Measurements from ENCODE around the gene MYOM1.
A peak's percentile ranks its signal among the peaks of the same experiment; 100 is the strongest.

The MYOM1 gene

DNA sequence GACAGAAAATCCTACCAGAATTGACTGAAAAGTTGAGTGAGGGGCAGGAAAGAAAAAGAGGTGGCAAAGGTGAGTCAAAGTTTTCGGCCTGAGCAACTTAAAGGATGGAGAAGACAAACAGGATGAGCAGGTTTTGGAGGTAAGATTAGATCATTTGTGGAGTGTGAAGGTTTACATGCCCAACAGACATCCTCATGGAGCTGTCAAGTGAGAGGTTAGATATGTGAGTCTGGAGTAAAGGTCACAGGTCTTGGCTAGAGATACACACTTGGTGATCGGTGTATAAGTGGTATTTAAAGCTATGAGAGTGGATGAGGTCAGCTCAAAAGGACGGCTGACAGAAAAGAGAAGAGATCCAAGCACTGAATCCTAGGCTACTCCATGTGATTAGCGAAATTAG lies 16.7 kb upstream of the MYOM1 start:
- Histone ChIP-seq H3K79me2 (no peaks in the 10 kb centered on the region), H3K27me3 (ENCODE audit: control insufficient read depth, insufficient read depth, low read length) (no peaks in the 10 kb centered on the region), H3K4me1 (peaks cover 7% of the 10 kb centered on the region), H3K27ac (no peak overlapping the region), H3K9ac (no peak overlapping the region), H3K4me2 (ENCODE audit: low read length) (no peak overlapping the region), H2AFZ (peak overlapping the region; percentile 40), H3K36me3 (ENCODE audit: control insufficient read depth, insufficient read depth, low read length) (no peaks in the 10 kb centered on the region), H3K9me3 (ENCODE audit: control insufficient read depth, low read length) (no peaks in the 10 kb centered on the region), H3K4me3 (ENCODE audit: low read depth, low read length) (no peak overlapping the region)
- TF ChIP-seq, protein P1, sequence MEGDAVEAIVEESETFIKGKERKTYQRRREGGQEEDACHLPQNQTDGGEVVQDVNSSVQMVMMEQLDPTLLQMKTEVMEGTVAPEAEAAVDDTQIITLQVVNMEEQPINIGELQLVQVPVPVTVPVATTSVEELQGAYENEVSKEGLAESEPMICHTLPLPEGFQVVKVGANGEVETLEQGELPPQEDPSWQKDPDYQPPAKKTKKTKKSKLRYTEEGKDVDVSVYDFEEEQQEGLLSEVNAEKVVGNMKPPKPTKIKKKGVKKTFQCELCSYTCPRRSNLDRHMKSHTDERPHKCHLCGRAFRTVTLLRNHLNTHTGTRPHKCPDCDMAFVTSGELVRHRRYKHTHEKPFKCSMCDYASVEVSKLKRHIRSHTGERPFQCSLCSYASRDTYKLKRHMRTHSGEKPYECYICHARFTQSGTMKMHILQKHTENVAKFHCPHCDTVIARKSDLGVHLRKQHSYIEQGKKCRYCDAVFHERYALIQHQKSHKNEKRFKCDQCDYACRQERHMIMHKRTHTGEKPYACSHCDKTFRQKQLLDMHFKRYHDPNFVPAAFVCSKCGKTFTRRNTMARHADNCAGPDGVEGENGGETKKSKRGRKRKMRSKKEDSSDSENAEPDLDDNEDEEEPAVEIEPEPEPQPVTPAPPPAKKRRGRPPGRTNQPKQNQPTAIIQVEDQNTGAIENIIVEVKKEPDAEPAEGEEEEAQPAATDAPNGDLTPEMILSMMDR (IDR thresholded peaks at IDR 0.05), result no peak

DNA sequence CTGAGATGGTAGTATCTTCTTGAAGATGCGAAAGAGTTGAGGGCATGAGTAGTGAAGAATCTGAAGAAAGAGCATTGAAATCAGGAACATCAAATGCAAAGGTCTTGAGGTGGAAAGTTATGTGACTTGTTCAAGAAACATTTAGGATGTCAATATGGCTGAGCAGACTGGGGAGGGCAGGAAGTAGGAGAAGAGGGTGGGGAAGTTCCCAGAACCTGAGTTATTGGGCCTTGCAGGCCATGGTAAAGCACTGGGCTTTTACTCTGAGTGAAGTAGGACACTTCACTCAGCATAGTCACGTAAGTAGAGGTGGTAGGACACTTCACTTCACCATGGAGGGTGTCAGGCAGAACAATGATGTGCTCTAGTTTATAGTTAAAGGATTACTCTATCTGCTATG lies 16.1 kb upstream of the MYOM1 start:
- Histone ChIP-seq H3K4me1 (peaks cover 7% of the 10 kb centered on the region), H3K27me3 (ENCODE audit: control insufficient read depth, insufficient read depth, low read length) (no peaks in the 10 kb centered on the region), H3K4me2 (ENCODE audit: low read length) (no peak overlapping the region), H2AFZ (peak overlapping the region; percentile 40), H3K4me3 (ENCODE audit: low read depth, low read length) (no peak overlapping the region), H3K79me2 (no peaks in the 10 kb centered on the region), H3K27ac (no peak overlapping the region), H3K9ac (no peak overlapping the region), H3K9me3 (ENCODE audit: control insufficient read depth, low read length) (no peaks in the 10 kb centered on the region), H3K36me3 (ENCODE audit: control insufficient read depth, insufficient read depth, low read length) (no peaks in the 10 kb centered on the region)
- TF ChIP-seq, protein P1 (IDR thresholded peaks at IDR 0.05), result no peak

DNA sequence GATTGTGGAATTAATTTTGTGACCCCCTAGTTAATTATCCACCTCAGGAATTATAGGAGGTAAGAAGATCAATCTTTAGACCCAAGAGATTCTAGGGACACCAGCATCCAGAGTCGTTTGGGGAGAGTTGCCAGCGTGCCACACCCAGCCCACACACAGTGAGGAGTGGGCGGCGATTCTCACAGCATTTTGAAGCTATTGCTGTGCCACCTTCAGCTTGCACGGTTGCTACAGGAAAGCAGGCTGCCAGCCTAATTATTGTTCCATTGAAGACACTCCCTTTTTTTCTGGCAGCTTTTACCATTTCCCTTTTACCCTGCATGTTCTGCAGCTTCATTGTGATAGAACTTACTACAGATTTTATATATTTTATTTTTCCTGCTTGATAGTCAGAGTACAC lies 14.7 kb upstream of the MYOM1 start:
- Histone ChIP-seq H3K9me3 (ENCODE audit: control insufficient read depth, low read length) (no peaks in the 10 kb centered on the region), H3K4me1 (peaks cover 7% of the 10 kb centered on the region), H3K27me3 (ENCODE audit: control insufficient read depth, insufficient read depth, low read length) (no peaks in the 10 kb centered on the region), H3K36me3 (ENCODE audit: control insufficient read depth, insufficient read depth, low read length) (no peaks in the 10 kb centered on the region), H2AFZ (no peak overlapping the region), H3K9ac (no peak overlapping the region), H3K4me3 (ENCODE audit: low read depth, low read length) (no peak overlapping the region), H3K79me2 (no peaks in the 10 kb centered on the region), H3K4me2 (ENCODE audit: low read length) (no peak overlapping the region), H3K27ac (no peak overlapping the region)
- TF ChIP-seq, protein P1 (IDR thresholded peaks at IDR 0.05), result no peak

DNA sequence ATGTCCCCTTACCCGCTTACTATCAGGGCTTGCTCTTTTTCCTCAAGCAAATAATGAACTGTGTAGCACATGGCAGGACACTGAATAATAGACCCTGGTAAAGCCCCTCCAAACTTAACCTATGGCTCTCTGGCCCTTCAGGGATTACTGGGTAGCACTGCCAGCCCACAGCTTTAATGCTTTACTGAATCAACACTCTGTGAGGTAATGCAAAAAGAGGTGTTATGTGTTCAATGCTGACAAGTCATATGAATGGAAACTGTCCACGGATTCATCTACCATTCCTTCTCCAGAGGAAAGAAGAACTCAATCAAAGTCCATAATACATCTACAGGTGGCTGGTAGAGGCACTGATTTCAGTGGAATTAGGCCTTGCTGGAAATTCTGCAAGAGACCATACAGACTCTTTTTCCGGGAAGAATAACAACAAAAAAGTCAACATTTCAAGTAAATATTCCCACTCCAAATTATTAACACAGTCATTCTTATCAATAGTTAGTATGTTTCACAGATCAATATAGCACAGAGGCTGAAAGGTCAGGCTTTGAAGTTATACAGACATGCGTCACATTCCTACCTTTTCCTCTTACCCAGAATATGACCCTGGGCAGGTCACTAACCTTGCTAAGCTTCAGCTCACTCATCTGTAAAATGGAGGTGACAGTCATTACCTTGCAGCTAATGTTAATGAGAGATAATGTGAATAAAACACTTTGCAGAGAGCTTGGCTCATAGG lies 13.8 kb upstream of the MYOM1 start:
- TF ChIP-seq, protein P1 (IDR thresholded peaks at IDR 0.05), result no peak
- Histone ChIP-seq H3K9me3 (ENCODE audit: control insufficient read depth, low read length) (no peaks in the 10 kb centered on the region), H3K27me3 (ENCODE audit: control insufficient read depth, insufficient read depth, low read length) (no peaks in the 10 kb centered on the region), H3K36me3 (ENCODE audit: control insufficient read depth, insufficient read depth, low read length) (no peaks in the 10 kb centered on the region), H3K27ac (no peak overlapping the region), H3K4me1 (peaks cover 7% of the 10 kb centered on the region), H2AFZ (no peak overlapping the region), H3K4me3 (ENCODE audit: low read depth, low read length) (no peak overlapping the region), H3K4me2 (ENCODE audit: low read length) (no peak overlapping the region), H3K9ac (no peak overlapping the region), H3K79me2 (no peaks in the 10 kb centered on the region)

DNA sequence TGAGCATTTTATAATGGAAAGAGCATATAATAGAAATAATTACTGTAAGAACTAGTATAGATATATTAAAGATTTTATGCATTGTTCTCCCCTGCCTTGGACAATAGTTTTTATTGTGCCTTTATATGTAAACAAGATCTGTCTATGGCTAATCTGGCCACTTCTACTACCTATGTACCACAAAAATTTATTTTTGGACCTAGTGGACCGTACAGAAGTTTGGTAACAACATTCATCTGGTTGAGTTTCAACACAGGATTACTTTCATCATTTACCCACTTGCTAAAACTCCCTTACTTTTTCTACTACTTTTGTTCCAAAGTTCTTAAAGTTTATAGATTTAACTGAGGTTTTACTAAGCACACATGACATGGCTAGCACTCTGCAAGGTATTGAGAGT lies 13.2 kb upstream of the MYOM1 start:
- Histone ChIP-seq H2AFZ (no peak overlapping the region), H3K79me2 (no peaks in the 10 kb centered on the region), H3K9ac (no peak overlapping the region), H3K9me3 (ENCODE audit: control insufficient read depth, low read length) (no peaks in the 10 kb centered on the region), H3K36me3 (ENCODE audit: control insufficient read depth, insufficient read depth, low read length) (no peaks in the 10 kb centered on the region), H3K27me3 (ENCODE audit: control insufficient read depth, insufficient read depth, low read length) (no peaks in the 10 kb centered on the region), H3K4me1 (peaks cover 7% of the 10 kb centered on the region), H3K4me3 (ENCODE audit: low read depth, low read length) (no peak overlapping the region), H3K27ac (no peak overlapping the region), H3K4me2 (ENCODE audit: low read length) (no peak overlapping the region)
- TF ChIP-seq, protein P1 (IDR thresholded peaks at IDR 0.05), result no peak

All from parathyroid adenoma (tissue), 2 donors.